HCT116 (cell line): ENCODE data around the gene GEMIN7. TPM values are rescaled to one million over a fixed set of nuclear protein-coding genes. Genes with fewer than 3 reads are reported as not detected.

ENCODE experiments used
- ATAC-seq: fragments of 200-7000 bp; cut with Tn5 transposase; 2 replicates; pipeline ENCODE4 v1.9.1; 2020; ENCODE audit warnings: mild to moderate bottlenecking, moderate library complexity
- BruUV-seq: library from RNA; stranded (reverse); fragments of 400-500 nt; replicated peaks from 2 replicates; lab custom pipeline; 2021; lab: Mats Ljungman, UMichigan
- CTCF ChIA-PET: fragments of 300-600 bp; sonication (Branson Sonifier 250); formaldehyde crosslinking; loops from one replicate; lab custom pipeline; 2021; ENCODE audit warnings: antibody characterized with exemption; lab: Charles Lee
- POLR2A ChIA-PET: fragments of 300-600, 350-600 bp; sonication (Branson Sonifier 250); formaldehyde crosslinking; loops from one replicate; lab custom pipeline; 2021; ENCODE audit warnings: antibody characterized with exemption; lab: Charles Lee
- RAD21 ChIA-PET, 2 experiments: fragments of 300-600 bp; sonication (Branson Sonifier 250); formaldehyde crosslinking; loops; one replicate each; lab custom pipeline; 2023; ENCODE audit warnings: low total read pairs in 2 of 2; ENCODE audit not compliant: uncharacterized antibody in 2 of 2, unreplicated experiment in 2 of 2, low non-redundant PET in 1 of 2; lab: Charles Lee
- DNase-seq: peaks from one replicate; pipeline ENCODE4 v3.0.0-alpha.2; 2010; ENCODE audit warnings: low read depth, low spot score
- H2AFZ ChIP-seq: fragments of 200-600 bp; shearing (Covaris generic), sonication (generic); 2 replicates; pipeline ENCODE4 v1.6.1; 2017; ENCODE audit warnings: low read depth, mixed run types, mixed read lengths, antibody characterized with exemption, low read length; ENCODE audit not compliant: poor library complexity, severe bottlenecking
- H3K27ac ChIP-seq: 2 replicates; pipeline ENCODE4 v1.5.1; 2012; ENCODE audit warnings: low read depth, low read length
- H3K27me3 ChIP-seq: fragments of 200-600 bp; sonication (generic); 2 replicates; pipeline ENCODE4 v1.6.1; 2016; ENCODE audit warnings: mixed run types, low read length, mixed read lengths; ENCODE audit not compliant: insufficient read depth
- H3K36me3 ChIP-seq, 2 experiments: fragments of 200-500 bp in 1 of 2; fragments of 200-600 bp in 1 of 2; sonication (Bioruptor generic) in 1 of 2; sonication (generic) in 1 of 2; 2 replicates each; pipeline versions ENCODE4 v1.5.1 to v1.6.1; 2014 to 2016; ENCODE audit warnings: low read length in 2 of 2, inconsistent platforms in 1 of 2, mixed read lengths in 1 of 2, mixed run types in 1 of 2; ENCODE audit not compliant: insufficient read depth in 2 of 2, control insufficient read depth in 1 of 2
- H3K4me1 ChIP-seq, 2 experiments: fragments of 200-600 bp in 1 of 2; sonication (generic) in 1 of 2; 2 replicates each; pipeline versions ENCODE4 v1.5.1 to v1.6.1; 2012 to 2017; ENCODE audit warnings: low read length in 2 of 2, inconsistent platforms in 1 of 2, mild to moderate bottlenecking in 1 of 2, mixed read lengths in 1 of 2, mixed run types in 1 of 2, moderate library complexity in 1 of 2; ENCODE audit not compliant: insufficient read depth in 2 of 2, control insufficient read depth in 1 of 2
- H3K4me2 ChIP-seq: fragments of 200-600 bp; sonication (generic); 2 replicates; pipeline ENCODE4 v1.6.1; 2017; ENCODE audit warnings: mixed run types, low read length, mixed read lengths
- H3K4me3 ChIP-seq, 2 experiments: fragments of 200-600 bp in 1 of 2; sonication (generic) in 1 of 2; replicated peaks in 1 of 2; 2 replicates each; pipeline ENCODE4 v1.5.1; 2011 to 2016; ENCODE audit warnings: low read length in 2 of 2, control low read depth in 1 of 2, low read depth in 1 of 2, mild to moderate bottlenecking in 1 of 2, mixed read lengths in 1 of 2, mixed run types in 1 of 2
- H3K79me2 ChIP-seq: fragments of 200-600 bp; sonication (generic); 2 replicates; pipeline ENCODE4 v1.6.1; 2017; ENCODE audit warnings: mild to moderate bottlenecking, mixed run types, low read length, moderate library complexity, mixed read lengths; ENCODE audit not compliant: insufficient read depth
- H3K9ac ChIP-seq: fragments of 200-600 bp; sonication (generic); 2 replicates; pipeline ENCODE4 v1.6.1; 2016; ENCODE audit warnings: low read length, mixed read lengths
- H3K9me2 ChIP-seq: fragments of 200-600 bp; sonication (generic), shearing (Covaris generic); 2 replicates; pipeline ENCODE4 v1.6.1; 2017; ENCODE audit warnings: mixed run types, mild to moderate bottlenecking, moderate library complexity; ENCODE audit not compliant: insufficient read depth
- H3K9me3 ChIP-seq, 2 experiments: fragments of 200-500 bp in 1 of 2; fragments of 200-600 bp in 1 of 2; sonication (Bioruptor generic) in 1 of 2; sonication (generic) in 1 of 2; 2 replicates each; pipeline ENCODE4 v1.6.1; 2014 to 2017; ENCODE audit warnings: low read length in 2 of 2, mixed read lengths in 2 of 2, inconsistent platforms in 1 of 2, low read depth in 1 of 2, mild to moderate bottlenecking in 1 of 2, mixed run types in 1 of 2, moderate library complexity in 1 of 2; ENCODE audit not compliant: control insufficient read depth in 1 of 2, insufficient read depth in 1 of 2
- H4K20me1 ChIP-seq: fragments of 200-600 bp; sonication (generic), shearing (Covaris generic); 2 replicates; pipeline ENCODE4 v1.6.1; 2017; ENCODE audit warnings: mixed run types, mild to moderate bottlenecking, moderate library complexity; ENCODE audit not compliant: insufficient read depth
- CBX3 ChIP-seq: IDR thresholded peaks from 2 replicates; pipeline ENCODE4 v1.6.1; 2012; ENCODE audit warnings: low read depth
- CEBPB ChIP-seq: IDR thresholded peaks from 2 replicates; pipeline ENCODE4 v1.6.1; 2012; ENCODE audit warnings: low read depth
- CTCF ChIP-seq, 3 experiments: fragments of 200-600 bp in 1 of 3; sonication (generic) in 1 of 3; IDR thresholded peaks in 2 of 3; conservative IDR thresholded peaks in 1 of 3; 2 replicates each; pipeline ENCODE4 v1.5.1; 2012 to 2017; ENCODE audit warnings: low read depth in 2 of 3, low read length in 2 of 3, antibody characterized with exemption in 1 of 3, borderline replicate concordance in 1 of 3, control low read depth in 1 of 3, mild to moderate bottlenecking in 1 of 3, mixed read lengths in 1 of 3, mixed run types in 1 of 3, moderate library complexity in 1 of 3; ENCODE audit not compliant: insufficient read depth in 1 of 3
- ELF1 ChIP-seq: IDR thresholded peaks from 2 replicates; pipeline ENCODE4 v1.6.1; 2012; ENCODE audit warnings: low read depth, borderline replicate concordance
- EZH2 ChIP-seq: fragments of 200-600 bp; sonication (generic); IDR thresholded peaks from 2 replicates; pipeline ENCODE4 v1.6.1; 2017; ENCODE audit warnings: antibody characterized with exemption, mixed run types
- MAX ChIP-seq: IDR thresholded peaks from 2 replicates; pipeline ENCODE4 v1.6.1; 2012
- REST ChIP-seq: IDR thresholded peaks from 2 replicates; pipeline ENCODE4 v1.6.1; 2012; ENCODE audit warnings: low read depth
- SIN3A ChIP-seq: IDR thresholded peaks from 2 replicates; pipeline ENCODE4 v1.6.1; 2012; ENCODE audit warnings: low read depth
- SP1 ChIP-seq: IDR thresholded peaks from 2 replicates; pipeline ENCODE4 v1.6.1; 2012; ENCODE audit warnings: low read depth
- SRF ChIP-seq: IDR thresholded peaks from 2 replicates; pipeline ENCODE4 v1.6.1; 2012; ENCODE audit warnings: low read depth
- YY1 ChIP-seq: IDR thresholded peaks from 2 replicates; pipeline ENCODE4 v1.6.1; 2011; ENCODE audit warnings: low read length, low read depth, moderate library complexity, mild to moderate bottlenecking; ENCODE audit not compliant: insufficient replicate concordance; ENCODE audit errors: extremely low read depth
- ZBTB33 ChIP-seq: IDR thresholded peaks from 2 replicates; pipeline ENCODE4 v1.6.1; 2011; ENCODE audit warnings: mild to moderate bottlenecking, low read length, moderate library complexity; ENCODE audit not compliant: insufficient replicate concordance; ENCODE audit errors: extremely low read depth
- ZFX ChIP-seq: fragments of 450-650 bp; IDR thresholded peaks from 2 replicates; pipeline ENCODE4 v1.6.1; 2017
- intact Hi-C: fragments of 100-400 bp; cut with micrococcal nuclease; formaldehyde crosslinking; loops from 2 replicates; pipeline ENCODE4 v1.10.0; 2022
- total RNA-seq: library from RNA; stranded (reverse); gene quantifications from one replicate; pipeline ENCODE4 v1.2.1, GENCODE V29; 2021; ENCODE audit not compliant: unreplicated experiment

The GEMIN7 gene
- total RNA-seq, 1 experiment from 2014 or later: 35.4 TPM

GRCh38 chr19:45139286-45140143 is 60.5 kb downstream of the GEMIN7 start (continued):
- TF ChIP-seq CTCF (IDR thresholded peaks at IDR 0.05 in 2 of 3, conservative IDR thresholded peaks at IDR 0.05 in 1 of 3; ENCODE audit: borderline replicate concordance in 1 of 3, insufficient read depth in 1 of 3, low read depth in 2 of 3, low read length in 2 of 3) (no peak), ZFX (no peak), MAX (no peak), REST (no peak), SIN3A (no peak)

- Histone ChIP-seq H3K36me3 (no peaks in the 10 kb centered on the region; a peak in 1 of 4 replicates), H3K9me2 (no peaks in the 10 kb centered on the region), H3K4me1 (peaks cover 0 to 3% of the 10 kb centered on the region in 2 experiments; a peak in 2 of 4 replicates), H3K27me3 (no peaks in the 10 kb centered on the region), H3K79me2 (peaks cover 28% of the 10 kb centered on the region; the same call in 1 of the 2 replicates), H3K4me3 (no peak overlapping the region), H3K4me2 (no peak overlapping the region), H4K20me1 (no peaks in the 10 kb centered on the region), H3K9me3 (no peaks in the 10 kb centered on the region), H3K27ac (no peak overlapping the region), H2AFZ (no peak overlapping the region), H3K9ac (no peak overlapping the region)
- POLR2A ChIA-PET: no interaction called here
- DNase-seq: no peak
- intact Hi-C loops: no loop called here
- CTCF ChIA-PET: no interaction called here
- ATAC-seq: no peak
- BruUV-seq: no TSS peak
- TF ChIP-seq CBX3 (no peak), CTCF (IDR thresholded peaks at IDR 0.05 in 2 of 3, conservative IDR thresholded peaks at IDR 0.05 in 1 of 3; ENCODE audit: borderline replicate concordance in 1 of 3, insufficient read depth in 1 of 3, low read depth in 2 of 3, low read length in 2 of 3) (no peak), CEBPB (no peak), SP1 (no peak), SRF (no peak), EZH2 (no peak), ZBTB33 (no peak), YY1 (no peak), ELF1 (no peak)
- RAD21 ChIA-PET: no interaction called here
These were observed 61.1 kb downstream of the GEMIN7 start for GRCh38 chr19:45140144-45140503.
